Measurements from ENCODE around the gene NELFB.

GRCh38 chr9:137254624-137255447 is at the start of gene NELFB:
- peak; percentile 86 to 93 (median 93) for TF ChIP-seq POLR2AphosphoS5 (IDR thresholded peaks at IDR 0.05)
- TF ChIP-seq POLR2A (IDR thresholded peaks at IDR 0.05): peak; percentile 80
- TF ChIP-seq CTCF (IDR thresholded peaks at IDR 0.05): no peak
- no peak for TF ChIP-seq EP300 (IDR thresholded peaks at IDR 0.05; ENCODE audit: low read depth)

All from transverse colon (tissue), 4 donors.